ENCODE results near the gene VPS72.
A peak's percentile ranks its signal among the peaks of the same experiment; 100 is the strongest.

- TF ChIP-seq CTCF (IDR thresholded peaks at IDR 0.05 in 4 of 5, conservative IDR thresholded peaks at IDR 0.05 in 1 of 5) = no peak
- peak in 1 of 2 donors; percentile 21 for TF ChIP-seq POLR2A (IDR thresholded peaks at IDR 0.05)
These were observed 44.5 kb downstream of the VPS72 start for GRCh38 chr1:151145304-151146071.
